GM18499 (cell line): ENCODE data around the gene MZB1.
"Not testable (repeated sequence)": the region's sequence is repeated elsewhere in the genome, so short reads cannot be mapped to it uniquely, and the experiment has no call there.

Experiments
- ATAC-seq: cut with Tn5 transposase; IDR thresholded peaks from one replicate; pipeline ENCODE4 v1.9.1; 2021; ENCODE audit warnings: moderate number of reproducible peaks; ENCODE audit not compliant: insufficient read depth, unreplicated experiment

The MZB1 gene

GRCh38 chr5:139379626-139380449, 9.9 kb downstream of the MZB1 start:
- no peak for ATAC-seq

GRCh38 chr5:139378941-139379361, 10.8 kb downstream of the MZB1 start:
- no peak for ATAC-seq

GRCh38 chr5:139378101-139378825, 11.4 kb downstream of the MZB1 start:
- ATAC-seq = no peak

GRCh38 chr5:139377226-139377625, 12.5 kb downstream of the MZB1 start:
- ATAC-seq = no peak

GRCh38 chr5:139376364-139376763, 13.3 kb downstream of the MZB1 start:
- ATAC-seq = no peak

GRCh38 chr5:139374909-139375308, 14.8 kb downstream of the MZB1 start:
- ATAC-seq = no peak

- ATAC-seq = no peak
Measured at GRCh38 chr5:139371482-139372435, 18.0 kb downstream of the MZB1 start.

GRCh38 chr5:139369181-139369580, 20.5 kb downstream of the MZB1 start:
- ATAC-seq = no peak

- ATAC-seq = no peak
Measured at GRCh38 chr5:139368613-139369012, 21.1 kb downstream of the MZB1 start.

GRCh38 chr5:139364466-139364865, 25.2 kb downstream of the MZB1 start:
- no peak for ATAC-seq

- ATAC-seq = no peak
Measured at GRCh38 chr5:139363937-139364336, 25.8 kb downstream of the MZB1 start.

GRCh38 chr5:139361835-139362429, 27.8 kb downstream of the MZB1 start:
- no peak for ATAC-seq

- ATAC-seq = no peak
Measured at GRCh38 chr5:139360384-139360783, 29.3 kb downstream of the MZB1 start.

- no peak for ATAC-seq
Measured at GRCh38 chr5:139358064-139358463, 31.6 kb downstream of the MZB1 start.

- ATAC-seq = not testable (repeated sequence)
Measured at GRCh38 chr5:139355900-139356299, 33.8 kb downstream of the MZB1 start.

- ATAC-seq = no peak
Measured at GRCh38 chr5:139354186-139354585, 35.5 kb downstream of the MZB1 start.

- not testable (repeated sequence) for ATAC-seq
Measured at GRCh38 chr5:139347863-139348262, 41.9 kb downstream of the MZB1 start.

- not testable (repeated sequence) for ATAC-seq
Measured at GRCh38 chr5:139345442-139345841, 44.3 kb downstream of the MZB1 start.

- no peak for ATAC-seq
Measured at GRCh38 chr5:139344177-139344576, 45.5 kb downstream of the MZB1 start.

- ATAC-seq = no peak
Measured at GRCh38 chr5:139343476-139343875, 46.2 kb downstream of the MZB1 start.
